Testis (tissue), 3 donors: ENCODE results near the gene ALK. TPM values are rescaled to one million over a fixed set of nuclear protein-coding genes. Genes with fewer than 3 reads are reported as not detected.

Experiments used
- DNase-seq: peaks from one replicate; pipeline ENCODE4 v3.0.0-alpha.2; 2019
- H3K27ac ChIP-seq, 2 donors: fragments of 200-600 bp; sonication (generic); one replicate each; pipeline ENCODE4 v1.5.1; 2019
- H3K27me3 ChIP-seq: fragments of 200-600 bp; sonication (generic); one replicate; pipeline ENCODE4 v1.5.1; 2019
- H3K36me3 ChIP-seq: fragments of 200-600 bp; sonication (generic); one replicate; pipeline ENCODE4 v1.5.1; 2017; ENCODE audit warnings: low read depth; ENCODE audit errors: missing control alignments
- H3K4me1 ChIP-seq: fragments of 200-600 bp; sonication (generic); one replicate; pipeline ENCODE4 v1.5.1; 2019
- H3K4me3 ChIP-seq, 2 donors: fragments of 200-600 bp; sonication (generic); one replicate each; pipeline ENCODE4 v1.5.1; 2017 to 2019
- H3K9me3 ChIP-seq: fragments of 200-600 bp; sonication (generic); one replicate; pipeline ENCODE4 v1.5.1; 2017
- CTCF ChIP-seq, 3 experiments: fragments of 450-650 bp in 2 of 3; fragments of 200-600 bp in 1 of 3; sonication (generic) in 1 of 3; IDR thresholded peaks; one replicate each; pipeline ENCODE4 v1.5.1; 2016 to 2019; ENCODE audit warnings: antibody characterized with exemption in 3 of 3, mild to moderate bottlenecking in 2 of 3, moderate library complexity in 1 of 3
- POLR2A ChIP-seq: fragments of 450-650 bp; IDR thresholded peaks from one replicate; pipeline ENCODE4 v1.6.1; 2017; ENCODE audit warnings: antibody characterized with exemption, mild to moderate bottlenecking, moderate library complexity
- WGBS, 2 donors: methylation state at CpG; one replicate each; pipeline ENCODE4 v1.1.5; 2018; 5-methylcytosine and 5-hydroxymethylcytosine counted together
- intact Hi-C: fragments of 100-400 bp; cut with DNase I; formaldehyde crosslinking; loops from one replicate; pipeline ENCODE4 v1.15.1; 2023; ENCODE audit warnings: low total_unique reads
- polyA plus RNA-seq: library from polyadenylated mRNA; stranded (reverse); fragments of 350-450 nt; fragmentation: Illumina TruSeq; extraction: RNeasy Lipid Tissue Mini Kit (QIAGEN cat#74804); gene quantifications from one replicate; pipeline ENCODE4 v1.2.3, GENCODE V29; 2014; ENCODE audit warnings: low read depth, low replicate concordance; ENCODE audit not compliant: insufficient read depth
- total RNA-seq, 2 donors: library from RNA; depleted of rRNA; stranded (reverse); fragments of >200 nt; gene quantifications; one replicate each; pipeline ENCODE4 v1.2.3, GENCODE V29; 2016

The ALK gene
- total and polyA plus RNA-seq, 3 donors from 2014 or later = 2.1 to 3.8 (median 3.8) TPM

GRCh38 chr2:29789911-29790485, 131.4 kb downstream of the ALK start:
- Histone ChIP-seq H3K27ac (no peak overlapping the region), H3K36me3 (no peaks in the 10 kb centered on the region), H3K27me3 (no peaks in the 10 kb centered on the region), H3K4me1 (no peaks in the 10 kb centered on the region), H3K4me3 (no peak overlapping the region), H3K9me3 (no peaks in the 10 kb centered on the region)
- TF ChIP-seq CTCF (IDR thresholded peaks at IDR 0.05) (no peak), POLR2A (no peak)
- intact Hi-C loops = no loop called here
- WGBS, 2 donors = 74 to 82% methylated on average over 5 of the region's 5 CpGs
- DNase-seq = no peak

GRCh38 chr2:29787473-29788465, 133.6 kb downstream of the ALK start:
- TF ChIP-seq POLR2A = no peak
- no peak for TF ChIP-seq CTCF (IDR thresholded peaks at IDR 0.05)
- no peak overlapping the region for H3K4me3 ChIP-seq
- no peaks in the 10 kb centered on the region for H3K9me3 ChIP-seq
- intact Hi-C loops = no loop called here
- H3K27me3 ChIP-seq = no peaks in the 10 kb centered on the region
- no peaks in the 10 kb centered on the region for H3K36me3 ChIP-seq
- H3K27ac ChIP-seq = no peak overlapping the region
- 83 to 92% methylated on average over 8 of the region's 8 CpGs for WGBS, 2 donors
- no peaks in the 10 kb centered on the region for H3K4me1 ChIP-seq
- no peak for DNase-seq

GRCh38 chr2:29786361-29786760, 135.0 kb downstream of the ALK start:
- WGBS, 2 donors = 88 to 96% methylated on average over 5 of the region's 5 CpGs
- intact Hi-C loops = no loop called here

GRCh38 chr2:29783666-29784065, 137.7 kb downstream of the ALK start:
- Histone ChIP-seq H3K4me1 (no peaks in the 10 kb centered on the region), H3K36me3 (no peaks in the 10 kb centered on the region), H3K27me3 (no peaks in the 10 kb centered on the region), H3K9me3 (no peaks in the 10 kb centered on the region), H3K27ac (no peak overlapping the region), H3K4me3 (no peak overlapping the region)
- 68 to 78% methylated on average over 6 of the region's 6 CpGs for WGBS, 2 donors
- TF ChIP-seq POLR2A = no peak
- TF ChIP-seq CTCF (IDR thresholded peaks at IDR 0.05) = no peak
- DNase-seq = no peak
- intact Hi-C loops = no loop called here

More at GRCh38 chr2:29786361-29786760, 135.0 kb downstream of the ALK start:
- no peak for DNase-seq
- Histone ChIP-seq H3K27me3 (no peaks in the 10 kb centered on the region), H3K4me3 (no peak overlapping the region), H3K4me1 (no peaks in the 10 kb centered on the region), H3K9me3 (no peaks in the 10 kb centered on the region), H3K36me3 (no peaks in the 10 kb centered on the region), H3K27ac (no peak overlapping the region)
- no peak for TF ChIP-seq POLR2A
- no peak for TF ChIP-seq CTCF (IDR thresholded peaks at IDR 0.05)
